ENCODE measurements around the gene GTF3C4. TPM values are rescaled to one million over a fixed set of nuclear protein-coding genes. Genes with fewer than 3 reads are reported as not detected.

GTF3C4 gene
- total and polyA plus RNA-seq, 2 of the 8 experiments (the other 6 are each of a cell fraction or from before 2014, with no cell fraction given): 6.8 to 39.2 TPM

DNA sequence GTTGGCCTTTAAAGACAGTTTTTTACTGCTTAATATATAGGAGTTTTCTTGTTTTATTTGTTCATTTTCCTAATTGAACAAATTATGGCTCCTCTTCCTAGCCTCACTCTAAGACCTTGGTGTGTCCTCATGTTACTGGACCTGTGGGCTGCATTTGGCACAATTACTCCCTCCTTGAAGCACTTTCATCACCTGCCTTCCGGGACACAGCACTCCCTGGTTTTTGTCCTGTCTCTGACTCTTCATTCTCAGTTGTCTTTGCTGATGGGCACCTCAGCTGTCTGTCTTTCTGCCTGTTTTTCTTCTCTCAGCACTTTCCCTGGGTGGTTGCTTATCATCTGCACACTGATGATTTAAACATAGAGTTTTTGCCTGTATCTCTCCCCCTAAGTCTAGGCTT is 13.6 kb downstream of the GTF3C4 start:
- Histone ChIP-seq H3K23me2 (ENCODE audit: low read depth, low read length) (no peaks in the 10 kb centered on the region), H3K4me1 (replicated peaks in 1 of 4; ENCODE audit: control insufficient read depth in 3 of 4, insufficient read depth in 4 of 4, low read length in 3 of 4) (no peaks in the 10 kb centered on the region), H3K36me3 (ENCODE audit: control insufficient read depth in 2 of 4, insufficient read depth in 4 of 4, low read length in 3 of 4) (peaks cover 14 to 71% (median 54%) of the 10 kb centered on the region in 4 experiments), H3K23ac (ENCODE audit: insufficient read length) (no peak overlapping the region), H3K27ac (ENCODE audit: low read depth, low read length) (no peak overlapping the region), H4K91ac (replicated peaks; ENCODE audit: insufficient read length, low read length) (no peak overlapping the region), H3K56ac (replicated peaks; ENCODE audit: insufficient read length, low read depth, low read length) (no peak overlapping the region), H3K14ac (ENCODE audit: insufficient read length) (no peak overlapping the region), H3K27me3 (replicated peaks in 1 of 4; ENCODE audit: control insufficient read depth in 3 of 4, extremely low read depth in 1 of 4, insufficient read depth in 3 of 4, low read length in 3 of 4) (no peaks in the 10 kb centered on the region), H2BK15ac (ENCODE audit: low read length) (no peak overlapping the region), H3K9ac (replicated peaks in 1 of 4; ENCODE audit: extremely low read depth in 1 of 4, low read depth in 3 of 4, low read length in 3 of 4) (no peak overlapping the region), H2BK20ac (ENCODE audit: low read length) (no peak overlapping the region), H4K8ac (ENCODE audit: extremely low read depth, insufficient read depth, low read length) (no peak overlapping the region), H2BK12ac (ENCODE audit: low read depth, low read length) (no peak overlapping the region), H4K20me1 (replicated peaks in 1 of 2; ENCODE audit: control insufficient read depth in 1 of 2, insufficient read depth in 2 of 2, low read length in 2 of 2) (peaks cover 9 to 12% of the 10 kb centered on the region in 2 experiments), H2BK120ac (replicated peaks; ENCODE audit: low read depth, low read length) (no peak overlapping the region), H3K4ac (replicated peaks; ENCODE audit: insufficient read length, low read depth, low read length) (no peak overlapping the region), H2AFZ (ENCODE audit: low read length) (no peak overlapping the region), H2AK5ac (ENCODE audit: low read depth, low read length) (no peak overlapping the region), H4K5ac (ENCODE audit: insufficient read length, low read depth, low read length) (no peak overlapping the region), H3K4me2 (ENCODE audit: insufficient read depth in 1 of 2, low read depth in 2 of 2, low read length in 2 of 2) (no peak overlapping the region), H3K4me3 (ENCODE audit: extremely low read depth in 1 of 4, insufficient read depth in 2 of 4, low read depth in 3 of 4, low read length in 4 of 4) (no peak overlapping the region), H3K9me3 (ENCODE audit: insufficient read depth in 2 of 2, low read depth in 1 of 2, low read length in 1 of 2) (no peaks in the 10 kb centered on the region), H3K18ac (ENCODE audit: extremely low read depth, low read length) (no peak overlapping the region), H3K79me1 (ENCODE audit: low read depth, low read length) (peaks cover 6% of the 10 kb centered on the region; the same call in 1 of the 2 replicates), H2BK5ac (ENCODE audit: low read depth, low read length) (no peak overlapping the region), H3K79me2 (ENCODE audit: control insufficient read depth in 1 of 2, insufficient read depth in 2 of 2, low read length in 2 of 2) (peaks cover 0 to 60% of the 10 kb centered on the region in 2 experiments; a peak in 3 of 4 replicates)
- CTCF ChIA-PET (ENCODE audit: partially characterized antibody): interaction anchor here (2.1 kb wide), 1 partner anchor 10 kb away, joined by 13 read pairs; no protein-coding TSS in a partner anchor
- WGBS, 2 experiments (ENCODE audit: extremely low coverage in 1 of 2, insufficient coverage in 1 of 2, insufficient read length in 1 of 2, insufficient replicate concordance in 2 of 2, low coverage in 1 of 2, low lambda C conversion rate in 2 of 2, missing lambda C conversion rate in 1 of 2): 91% methylated on average over 1 of the region's 1 CpG; no CpG with 5 or more reads in 1 of the 2 experiments
- DNase-seq (ENCODE audit: low read depth in 1 of 2, low spot score in 2 of 2): no peak
- no peak for FAIRE-seq
- POLR2A ChIA-PET (ENCODE audit: partially characterized antibody): interaction anchor here (1.1 to 2.1 kb wide), 2 partner anchors 10 to 14 kb away, joined by 3 to 6 read pairs; partner anchors contain the start of genes DDX31 and GTF3C4
- TF ChIP-seq SIX5 (IDR thresholded peaks at IDR 0.05; ENCODE audit: low read depth, low read length): no peak
- no peak for TF ChIP-seq CHD1 (IDR thresholded peaks at IDR 0.05; ENCODE audit: low read depth, low read length)
- no peak for TF ChIP-seq CHD2 (IDR thresholded peaks at IDR 0.05; ENCODE audit: low read length)
- no peak for TF ChIP-seq KDM1A (IDR thresholded peaks at IDR 0.05; ENCODE audit: borderline replicate concordance, low read length)
- TF ChIP-seq KDM5A (IDR thresholded peaks at IDR 0.05; ENCODE audit: low read length): no peak
- TF ChIP-seq SUZ12 (IDR thresholded peaks at IDR 0.05; ENCODE audit: low read length): no peak
- TF ChIP-seq POU5F1 (IDR thresholded peaks at IDR 0.05; ENCODE audit: low read depth, low read length): no peak
- TF ChIP-seq HDAC2 (IDR thresholded peaks at IDR 0.05; ENCODE audit: borderline replicate concordance in 1 of 2, low read depth in 2 of 2, low read length in 2 of 2): no peak
- TF ChIP-seq RNF2 (IDR thresholded peaks at IDR 0.05; ENCODE audit: borderline replicate concordance, low read depth, low read length, missing control alignments, poor library complexity, severe bottlenecking): no peak
- TF ChIP-seq BCL11A (IDR thresholded peaks at IDR 0.05; ENCODE audit: low read depth in 2 of 2, low read length in 2 of 2): no peak
- no peak for TF ChIP-seq JUND (IDR thresholded peaks at IDR 0.05; ENCODE audit: low read length)
- TF ChIP-seq MAX (IDR thresholded peaks at IDR 0.05): no peak
- TF ChIP-seq CBX8 (IDR thresholded peaks at IDR 0.05; ENCODE audit: borderline replicate concordance, low read depth, low read length): no peak
- no peak for TF ChIP-seq EGR1 (IDR thresholded peaks at IDR 0.05; ENCODE audit: borderline replicate concordance, low read depth, low read length)

Measured in H1 (cell line).